Astrocyte of the hippocampus (primary cell): ENCODE results near the gene CLSTN1.
"Not testable (repeated sequence)": the region's sequence is repeated elsewhere in the genome, so short reads cannot be mapped to it uniquely, and the experiment has no call there.

ENCODE experiments used
- DNase-seq: peaks from one replicate; pipeline ENCODE4 v3.0.0; 2011; ENCODE audit warnings: low read depth, low spot score

The CLSTN1 gene

GRCh38 chr1:9715536-9716226, 108.1 kb downstream of the CLSTN1 start:
- DNase-seq: no peak

- no peak for DNase-seq
These were observed 109.5 kb downstream of the CLSTN1 start for GRCh38 chr1:9714257-9714718.

- DNase-seq: not testable (repeated sequence)
These were observed 111.0 kb downstream of the CLSTN1 start for GRCh38 chr1:9712767-9713166.

DNA sequence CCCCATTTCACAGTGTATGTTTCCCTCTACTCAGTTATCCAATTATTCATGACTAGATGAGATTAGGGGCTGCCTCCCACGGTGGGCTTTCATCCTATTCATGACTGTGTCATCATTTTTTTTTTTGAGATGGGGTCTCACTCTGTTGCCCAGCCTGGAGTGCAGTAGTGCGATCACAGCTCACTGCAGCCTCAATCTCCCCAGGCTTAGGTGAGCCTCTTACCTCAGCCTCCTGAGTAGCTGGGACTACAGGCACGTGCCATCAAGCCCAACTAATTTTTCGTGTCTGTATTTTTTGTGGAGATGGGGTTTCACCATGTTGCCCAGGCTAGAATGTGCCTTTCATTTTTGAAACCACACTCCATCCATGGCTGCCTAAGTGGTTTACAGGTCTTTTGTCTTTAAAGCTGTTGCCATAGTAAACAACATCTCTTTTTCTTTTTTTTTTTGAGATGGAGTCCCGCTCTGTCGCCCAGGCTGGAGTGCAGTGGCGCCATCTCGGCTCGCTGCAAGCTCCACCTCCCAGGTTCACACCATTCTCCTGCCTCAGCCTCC, 112.2 kb downstream of the CLSTN1 start:
- DNase-seq: no peak

GRCh38 chr1:9710037-9710436, 113.7 kb downstream of the CLSTN1 start:
- no peak for DNase-seq

- DNase-seq: no peak
These were observed 117.6 kb downstream of the CLSTN1 start for GRCh38 chr1:9706178-9706577.

GRCh38 chr1:9705337-9706093, 118.2 kb downstream of the CLSTN1 start:
- DNase-seq: peak; percentile 74

DNA sequence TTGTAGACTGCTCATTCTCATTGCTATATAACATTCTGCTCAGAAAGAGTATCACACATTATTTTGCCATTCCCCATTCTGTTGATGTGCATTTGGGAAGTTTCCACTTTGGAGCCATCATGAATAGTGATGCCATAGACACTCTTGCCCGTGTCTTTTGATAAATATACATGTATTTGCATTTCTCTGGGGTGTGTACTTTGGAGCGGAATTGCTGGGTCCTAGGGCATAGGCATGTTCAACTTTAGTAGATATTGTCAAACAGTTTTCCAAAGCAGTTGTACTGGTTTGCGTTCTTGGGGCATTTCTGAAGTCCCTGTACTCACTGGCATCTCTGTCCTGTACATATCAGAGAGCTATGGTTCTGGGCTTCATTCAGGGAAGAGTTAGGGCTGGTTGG, 120.1 kb downstream of the CLSTN1 start:
- DNase-seq: no peak

- no peak for DNase-seq
These were observed 120.6 kb downstream of the CLSTN1 start for GRCh38 chr1:9703165-9703509.

GRCh38 chr1:9701665-9702064, 122.1 kb downstream of the CLSTN1 start:
- peak; percentile 69 for DNase-seq

DNA sequence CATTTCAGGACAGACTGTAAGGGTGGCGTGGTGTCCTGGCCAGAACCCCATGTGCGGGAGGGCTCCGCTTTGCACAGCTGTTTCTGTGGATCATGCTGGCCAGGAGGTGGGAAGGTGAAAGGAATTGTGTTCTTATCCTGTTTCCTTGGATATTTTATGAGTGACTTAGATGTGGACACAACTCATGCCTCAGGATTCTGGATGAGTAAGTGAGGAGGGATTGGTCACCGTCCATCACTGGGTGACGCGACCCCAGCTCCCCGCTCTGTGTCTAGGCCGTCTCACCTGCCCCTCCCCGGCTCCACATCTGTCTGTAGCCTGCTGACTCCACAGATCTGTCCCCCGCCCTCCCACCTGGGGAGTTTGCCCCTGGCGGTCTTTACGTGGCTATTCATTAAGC, 123.4 kb downstream of the CLSTN1 start:
- peak; percentile 80 for DNase-seq

DNA sequence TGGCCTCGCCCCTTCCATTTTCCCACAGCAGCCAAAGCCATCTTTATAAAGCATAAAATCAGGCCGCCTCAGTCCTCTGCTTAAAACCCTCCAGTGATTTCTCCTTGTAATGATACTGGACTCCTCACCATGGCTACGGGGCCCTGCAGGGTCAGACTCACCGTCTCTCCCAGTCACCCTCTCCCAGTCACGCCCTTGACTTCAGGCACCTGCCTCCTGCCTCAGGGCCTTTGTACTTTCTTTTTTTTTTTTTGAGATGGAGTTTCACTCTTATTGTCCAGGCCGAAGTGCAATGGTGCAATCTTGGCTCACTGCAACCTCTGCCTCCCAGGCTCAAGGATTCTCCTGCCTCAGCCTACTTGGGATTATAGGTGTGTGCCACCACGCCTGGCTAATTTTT, 124.4 kb downstream of the CLSTN1 start:
- DNase-seq: no peak

GRCh38 chr1:9696793-9697192, 127.0 kb downstream of the CLSTN1 start:
- DNase-seq: no peak

DNA sequence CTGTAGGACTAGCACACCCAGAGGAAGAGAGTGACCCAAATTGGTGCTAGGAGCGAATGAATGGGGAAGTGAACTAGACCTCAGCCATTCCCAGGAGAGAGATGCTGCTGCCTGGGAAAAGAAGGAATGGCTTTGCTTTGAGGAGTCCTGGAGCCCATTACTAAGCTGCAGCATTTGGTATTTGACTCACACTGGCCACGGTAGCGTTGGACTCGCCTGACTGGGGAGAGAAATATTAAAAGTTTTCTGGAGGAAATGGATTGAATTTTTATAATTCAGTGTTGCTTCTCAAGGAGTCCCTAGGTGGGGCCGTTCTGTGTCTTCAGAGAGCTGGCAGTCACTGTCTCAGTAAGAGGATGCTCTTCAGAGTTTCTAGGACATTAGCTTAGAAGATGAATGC, 132.1 kb downstream of the CLSTN1 start:
- no peak for DNase-seq

DNA sequence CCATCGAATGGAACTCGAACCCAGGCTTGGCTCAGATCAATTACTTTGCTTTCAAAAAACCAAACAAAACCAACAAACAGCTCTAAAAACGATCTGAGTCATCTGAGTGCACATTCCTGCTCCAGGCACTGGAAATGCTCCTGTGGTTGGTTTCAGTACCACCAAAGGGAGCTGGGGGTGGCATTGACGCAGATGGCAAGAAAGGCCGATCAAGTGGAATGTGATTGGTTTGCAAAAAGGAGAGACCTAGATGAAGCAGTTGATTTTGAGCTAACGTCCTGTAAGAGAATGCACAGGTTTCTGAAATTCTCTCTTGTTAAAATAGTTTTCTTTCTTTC, 132.7 kb downstream of the CLSTN1 start:
- DNase-seq: peak; percentile 90

DNA sequence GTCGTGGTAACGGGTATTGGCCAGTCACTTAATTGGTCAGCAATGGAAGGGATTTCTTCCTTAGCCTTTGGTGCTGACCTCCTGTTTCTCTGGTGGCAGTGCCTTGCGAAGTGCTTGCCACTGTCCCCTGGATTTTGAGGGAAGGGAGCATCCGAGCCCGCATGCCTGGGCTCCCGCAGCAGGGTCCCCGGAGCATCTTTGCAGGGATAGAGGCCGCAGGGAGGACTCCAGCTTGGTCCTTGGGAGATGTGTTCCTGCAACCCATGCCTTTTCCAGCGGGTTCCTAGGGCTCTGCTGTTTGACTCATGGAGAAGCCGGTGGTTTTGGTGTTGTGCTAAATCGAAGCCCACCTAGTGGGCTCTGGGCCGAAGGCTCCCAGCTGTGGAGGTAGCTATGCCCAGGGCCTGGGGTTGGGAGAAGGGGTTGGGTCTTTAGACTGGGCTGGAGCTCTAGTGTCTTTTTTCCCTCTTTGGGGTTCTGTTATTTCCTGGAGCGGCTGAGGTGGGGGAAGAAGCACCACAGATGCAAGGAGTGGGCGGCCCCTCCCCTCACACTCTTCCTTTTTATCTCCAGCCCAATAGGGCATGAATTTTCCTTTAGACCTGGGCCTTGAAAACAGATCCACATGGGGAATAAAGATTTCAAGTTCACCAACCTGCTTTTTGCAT, 133.2 kb downstream of the CLSTN1 start:
- DNase-seq: peak; percentile 36

GRCh38 chr1:9689971-9690381, 133.8 kb downstream of the CLSTN1 start:
- peak; percentile 56 for DNase-seq

DNA sequence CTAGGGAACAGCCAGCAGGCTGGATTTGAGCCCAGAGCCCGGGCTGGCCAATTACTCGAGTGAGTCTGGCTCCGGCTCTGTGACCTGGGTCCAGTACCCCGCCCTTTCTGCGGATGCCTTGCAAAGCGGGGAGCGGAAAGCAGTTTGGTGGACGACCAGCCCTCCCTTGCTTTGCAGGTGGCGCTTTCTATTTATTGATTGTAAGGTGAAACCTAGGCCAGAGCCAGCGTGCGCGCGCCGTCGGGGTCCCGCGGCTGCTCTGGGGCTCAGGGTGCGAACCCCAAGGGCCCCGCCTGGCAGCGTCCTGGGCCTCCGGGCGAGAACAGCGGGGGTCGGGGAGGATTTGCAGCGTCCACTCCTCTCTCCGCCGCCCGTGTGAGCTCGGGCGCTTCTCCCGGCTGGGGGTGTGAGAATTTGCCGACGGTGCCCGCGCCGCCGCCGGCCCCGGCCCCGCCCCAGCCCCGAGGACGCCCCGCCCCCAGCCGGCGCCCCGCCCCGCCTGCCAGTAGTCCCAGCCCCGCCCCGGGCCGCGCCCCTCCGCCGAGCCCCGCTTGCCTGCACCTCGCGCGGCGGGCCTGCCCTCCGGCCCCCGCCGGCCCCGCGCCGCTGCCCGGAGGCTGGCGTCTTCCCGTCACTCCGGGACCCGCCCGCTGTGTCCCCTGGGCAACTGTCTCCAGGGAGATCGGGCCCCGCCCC, 134.6 kb downstream of the CLSTN1 start:
- peak; percentile 91 for DNase-seq

DNA sequence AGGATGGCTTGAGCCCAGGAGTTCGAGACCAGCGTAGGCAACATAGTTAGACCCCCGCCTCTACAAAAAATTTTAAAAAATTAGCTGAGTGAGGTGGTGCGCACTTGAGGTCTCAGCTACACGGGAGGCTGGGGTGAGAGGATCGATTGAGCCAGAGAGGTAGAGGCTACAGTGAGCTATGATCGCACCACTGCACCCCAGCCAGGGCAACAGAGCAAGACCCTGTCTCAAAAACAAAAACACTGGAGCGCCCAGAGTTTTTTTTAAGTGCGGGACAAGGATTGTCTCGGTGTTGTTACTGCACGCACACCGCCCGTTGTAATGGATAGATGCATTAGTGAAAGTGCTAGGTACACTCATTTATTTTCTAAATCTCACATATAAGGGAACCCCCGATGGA, 135.2 kb downstream of the CLSTN1 start:
- no peak for DNase-seq

GRCh38 chr1:9687874-9688582, 135.7 kb downstream of the CLSTN1 start:
- peak; percentile 61 for DNase-seq
